ENCODE measurements around the gene ADH7. TPM values are rescaled to one million over a fixed set of nuclear protein-coding genes. Genes with fewer than 3 reads are reported as not detected.
"Not testable (repeated sequence)": the region's sequence is repeated elsewhere in the genome, so short reads cannot be mapped to it uniquely, and the experiment has no call there.

ADH7 gene
- total RNA-seq, 3 donors from 2014 or later = not detected

DNA sequence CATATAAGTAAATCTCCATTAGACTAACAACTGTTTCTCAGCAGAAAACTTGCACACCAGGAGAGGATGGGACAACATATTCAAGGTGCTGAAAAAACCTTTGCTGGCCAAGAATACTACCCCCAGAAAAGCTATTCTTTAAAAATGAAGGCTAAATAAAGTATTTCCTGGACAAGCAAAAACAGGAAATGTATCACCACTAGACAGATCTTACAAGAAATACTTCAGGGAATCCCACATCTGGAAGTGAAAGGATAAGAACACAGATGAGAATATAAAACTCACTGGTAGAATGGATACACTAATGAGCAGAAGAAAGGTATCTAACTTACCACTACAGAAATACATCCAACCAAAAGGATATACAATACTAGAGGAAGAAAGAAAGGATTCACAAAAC, 55.6 kb downstream of the ADH7 start:
- ATAC-seq = no peak
- H3K4me1 ChIP-seq (ENCODE audit: low read depth) = peaks cover 3% of the 10 kb centered on the region
- intact Hi-C loops (cut with DNase I, micrococcal nuclease) = no loop called here

GRCh38 chr4:99378876-99379275, 56.3 kb downstream of the ADH7 start:
- H3K9me3 ChIP-seq = no peaks in the 10 kb centered on the region
- TF ChIP-seq CTCF (IDR thresholded peaks at IDR 0.05) = no peak
- no peak for DNase-seq
- H3K4me3 ChIP-seq = no peak overlapping the region
- H3K4me1 ChIP-seq (ENCODE audit: low read depth) = peaks cover 3% of the 10 kb centered on the region
- intact Hi-C loops (cut with DNase I, micrococcal nuclease) = no loop called here
- no peak for ATAC-seq
- H3K36me3 ChIP-seq (ENCODE audit: low read depth) = no peaks in the 10 kb centered on the region

More for the DNA sequence above, 55.6 kb downstream of the ADH7 start:
- TF ChIP-seq CTCF (IDR thresholded peaks at IDR 0.05) = no peak
- Histone ChIP-seq H3K36me3 (ENCODE audit: low read depth) (no peaks in the 10 kb centered on the region), H3K4me3 (no peak overlapping the region), H3K9me3 (no peaks in the 10 kb centered on the region)
- DNase-seq = no peak

DNA sequence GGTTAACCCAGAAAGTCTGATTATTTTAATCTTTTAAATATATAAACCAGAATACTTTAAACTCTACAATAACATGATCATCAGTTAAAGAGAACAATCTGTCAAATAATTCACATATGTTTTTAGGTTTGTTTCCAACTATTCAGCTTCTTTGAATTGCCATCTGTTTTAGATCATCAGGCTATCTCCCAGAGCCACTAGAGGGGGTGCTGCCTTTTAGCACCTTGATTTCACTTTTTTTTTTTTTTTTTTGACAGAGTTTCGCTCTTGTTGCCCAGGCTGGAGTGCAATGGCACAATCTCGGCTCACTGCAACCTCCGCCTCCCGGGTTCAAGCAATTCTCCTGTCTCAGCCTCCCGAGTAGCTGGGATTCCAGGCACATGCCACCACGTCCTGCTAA, 57.8 kb downstream of the ADH7 start:
- peaks cover 11% of the 10 kb centered on the region for H3K9me3 ChIP-seq
- ATAC-seq; H3K4me3 ChIP-seq; H3K36me3 ChIP-seq (ENCODE audit: low read depth); intact Hi-C loops (cut with DNase I, micrococcal nuclease); H3K4me1 ChIP-seq (ENCODE audit: low read depth): not testable (repeated sequence)
- peak in 1 of 3 donors; percentile 59 for DNase-seq

DNA sequence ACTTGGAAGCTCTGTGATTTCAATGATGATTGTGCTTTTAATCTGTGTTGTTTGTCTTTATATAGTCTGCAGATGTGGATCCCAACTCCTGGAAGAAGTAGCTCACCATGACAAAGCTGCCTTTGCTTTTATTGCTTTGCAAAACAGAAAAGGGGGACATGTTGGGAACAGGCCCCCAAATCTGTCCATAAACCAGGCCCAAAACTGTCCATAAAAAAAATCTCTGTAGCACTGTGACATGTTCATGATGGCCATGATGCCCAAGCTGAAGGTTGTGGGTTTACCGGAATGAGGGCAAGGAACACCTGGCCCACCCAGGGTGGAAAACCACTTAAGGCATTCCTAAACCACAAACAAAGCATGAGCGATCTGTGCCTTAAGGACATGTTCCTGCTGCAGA, 62.7 kb downstream of the ADH7 start:
- H3K4me3 ChIP-seq; H3K4me1 ChIP-seq (ENCODE audit: low read depth); intact Hi-C loops (cut with DNase I, micrococcal nuclease); ATAC-seq; H3K36me3 ChIP-seq (ENCODE audit: low read depth); DNase-seq: not testable (repeated sequence)
- H3K9me3 ChIP-seq = peaks cover 21% of the 10 kb centered on the region

GRCh38 chr4:99367817-99368216, 67.3 kb downstream of the ADH7 start:
- intact Hi-C loops (cut with DNase I, micrococcal nuclease); H3K4me1 ChIP-seq (ENCODE audit: low read depth); H3K4me3 ChIP-seq; DNase-seq; H3K36me3 ChIP-seq (ENCODE audit: low read depth): not testable (repeated sequence)
- peak; percentile 62 for ATAC-seq
- H3K9me3 ChIP-seq = peaks cover 14% of the 10 kb centered on the region

DNA sequence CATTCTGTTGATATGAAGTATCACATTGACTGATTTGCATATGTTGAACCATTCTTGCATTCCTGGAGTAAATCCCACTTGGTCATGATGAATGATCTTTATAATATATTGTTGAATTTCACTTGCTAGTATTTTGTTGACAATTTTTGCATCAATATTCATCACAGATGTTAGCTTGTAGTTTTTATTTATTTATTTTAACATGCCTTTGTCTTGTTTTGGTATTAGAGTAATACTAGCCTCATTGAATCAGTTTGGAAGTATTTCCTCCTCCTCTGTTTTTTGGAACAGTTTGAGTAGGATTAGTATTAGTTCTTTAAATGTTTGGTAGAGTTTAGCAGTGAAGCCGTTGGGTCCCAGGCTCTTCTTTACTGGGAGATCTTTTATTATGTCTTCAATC, 68.7 kb downstream of the ADH7 start:
- H3K4me3 ChIP-seq = no peak overlapping the region
- H3K36me3 ChIP-seq (ENCODE audit: low read depth) = no peaks in the 10 kb centered on the region
- no peak for TF ChIP-seq CTCF (IDR thresholded peaks at IDR 0.05)
- ATAC-seq = no peak
- DNase-seq = no peak
- intact Hi-C loops (cut with DNase I, micrococcal nuclease) = no loop called here
- H3K9me3 ChIP-seq = peaks cover under 1% of the 10 kb centered on the region
- no peaks in the 10 kb centered on the region for H3K4me1 ChIP-seq (ENCODE audit: low read depth)

DNA sequence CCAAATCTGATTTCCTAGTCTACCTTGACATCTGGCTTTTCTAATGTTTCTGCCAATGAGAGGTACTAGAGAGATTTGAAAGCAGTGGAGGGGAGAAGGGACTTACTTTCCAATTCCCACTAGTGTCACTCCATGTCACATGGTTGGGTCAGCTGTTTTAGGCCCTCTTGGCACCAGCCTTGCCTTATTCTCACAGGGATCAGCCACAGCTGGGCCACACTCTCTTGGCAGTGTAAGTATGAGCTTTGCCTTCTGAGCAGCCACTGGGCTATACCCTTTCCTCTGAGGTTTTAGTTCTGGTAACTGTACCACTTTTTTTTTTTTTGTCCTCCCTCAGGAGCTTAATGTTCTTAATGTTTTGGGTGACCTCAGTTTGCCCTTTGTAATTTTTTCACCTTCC, 72.4 kb downstream of the ADH7 start:
- no peak for ATAC-seq

More for the DNA sequence above, 72.4 kb downstream of the ADH7 start:
- H3K36me3 ChIP-seq (ENCODE audit: low read depth) = no peaks in the 10 kb centered on the region
- H3K4me3 ChIP-seq = no peak overlapping the region
- TF ChIP-seq CTCF (IDR thresholded peaks at IDR 0.05) = no peak
- H3K4me1 ChIP-seq (ENCODE audit: low read depth) = no peaks in the 10 kb centered on the region
- intact Hi-C loops (cut with DNase I, micrococcal nuclease) = no loop called here
- no peak for DNase-seq
- H3K9me3 ChIP-seq = no peaks in the 10 kb centered on the region

Other genes with a start within 250 kb of the ADH7 start
- gene ADH6, start 216.1 kb downstream of the ADH7 start, total RNA-seq = 10 to 100 TPM in 2 of 3 donors, 1 to 10 TPM in 1; 6.2 to 18.6 (median 16.6) TPM
- gene ADH1A, start 144.4 kb downstream of the ADH7 start, total RNA-seq = 1 to 10 TPM in 1 of 3 donors, under 1 TPM in 2; 0.20 to 2.4 (median 0.80) TPM
- 100 to 1,000 TPM in 2 of 3 donors, 10 to 100 TPM in 1; 43.9 to 447 (median 179) TPM for gene ADH1B, start 113.9 kb downstream of the ADH7 start, total RNA-seq
- gene ADH1C, start 82.6 kb downstream of the ADH7 start, total RNA-seq = 100 to 1,000 TPM; 137 to 502 (median 271) TPM
- gene C4orf17, start 75.7 kb upstream of the ADH7 start, total RNA-seq = not detected
- 1 to 10 TPM; 4.6 to 9.1 (median 7.7) TPM for gene TRMT10A, start 128.7 kb upstream of the ADH7 start, total RNA-seq
- gene MTTP, start 139.5 kb upstream of the ADH7 start, total RNA-seq = 1 to 10 TPM in 1 of 3 donors, under 1 TPM in 2; 0.20 to 1.5 (median 0.22) TPM
- under 1 TPM in 1 of 3 donors, not detected in 2; 0.02 TPM for gene C4orf54, start 222.5 kb upstream of the ADH7 start, total RNA-seq

Measured in mucosa of descending colon (tissue), 3 donors.